Activated naive CD8-positive, alpha-beta T cell treated with anti-CD3 and anti-CD28 coated beads for 36 hours (primary cell): Measurements from ENCODE around the gene MC5R. TPM values are rescaled to one million over a fixed set of nuclear protein-coding genes. Genes with fewer than 3 reads are reported as not detected.

Experiments used
- DNase-seq: peaks from one replicate; pipeline ENCODE4 v3.0.0; 2021
- H3K27ac Mint-ChIP-seq: one replicate; pipeline ENCODE4 v1.8.0; 2022; ENCODE audit warnings: mild to moderate bottlenecking, moderate library complexity, mixed read lengths
- H3K27me3 Mint-ChIP-seq: one replicate; pipeline ENCODE4 v1.8.0; 2022; ENCODE audit warnings: mild to moderate bottlenecking, mixed read lengths
- H3K36me3 Mint-ChIP-seq: one replicate; pipeline ENCODE4 v1.8.0; 2021; ENCODE audit warnings: mild to moderate bottlenecking, mixed read lengths
- H3K4me1 Mint-ChIP-seq: one replicate; pipeline ENCODE4 v1.8.0; 2021; ENCODE audit warnings: mixed read lengths
- H3K4me3 Mint-ChIP-seq: one replicate; pipeline ENCODE4 v1.8.0; 2022; ENCODE audit warnings: mild to moderate bottlenecking, moderate library complexity, mixed read lengths
- H3K9me3 Mint-ChIP-seq: one replicate; pipeline ENCODE4 v1.8.0; 2022; ENCODE audit warnings: mixed read lengths
- total RNA-seq, 2 experiments: library from RNA; stranded (reverse); gene quantifications; one replicate each; pipeline ENCODE4 v1.2.3, GENCODE V29; 2021

The MC5R gene
- not detected for total RNA-seq

GRCh38 chr18:13823707-13824395, at the start of gene MC5R:
Gene MC5R (plus strand): TSS chr18:13824149. CDS start chr18:13825766, 1,617 bp downstream.
- peak; percentile 83 for DNase-seq
- H3K27me3 Mint-ChIP-seq, result peaks cover 35% of the 10 kb centered on the region
- no peaks in the 10 kb centered on the region for H3K36me3 Mint-ChIP-seq
- peaks cover 3% of the 10 kb centered on the region for H3K4me1 Mint-ChIP-seq
- no peaks in the 10 kb centered on the region for H3K9me3 Mint-ChIP-seq
- H3K27ac Mint-ChIP-seq, result no peak within 1 kb of the TSS
- H3K4me3 Mint-ChIP-seq, result no peak within 1 kb of the TSS

- no peak overlapping the region for H3K27ac Mint-ChIP-seq
- no peaks in the 10 kb centered on the region for H3K4me1 Mint-ChIP-seq
- peaks cover 2% of the 10 kb centered on the region for H3K36me3 Mint-ChIP-seq
Observed at GRCh38 chr18:13775058-13775457, 48.9 kb upstream of the MC5R start.

GRCh38 chr18:13791181-13791580, 32.8 kb upstream of the MC5R start:
- Mint-ChIP-seq H3K36me3 (no peaks in the 10 kb centered on the region), H3K4me1 (no peaks in the 10 kb centered on the region), H3K27me3 (peaks cover 15% of the 10 kb centered on the region), H3K4me3 (no peak overlapping the region), H3K27ac (no peak overlapping the region), H3K9me3 (peaks cover 2% of the 10 kb centered on the region)
- no peak for DNase-seq

More at GRCh38 chr18:13775058-13775457, 48.9 kb upstream of the MC5R start:
- Mint-ChIP-seq H3K4me3 (no peak overlapping the region), H3K27me3 (peaks cover 11% of the 10 kb centered on the region), H3K9me3 (peaks cover 11% of the 10 kb centered on the region)
- no peak for DNase-seq

DNA sequence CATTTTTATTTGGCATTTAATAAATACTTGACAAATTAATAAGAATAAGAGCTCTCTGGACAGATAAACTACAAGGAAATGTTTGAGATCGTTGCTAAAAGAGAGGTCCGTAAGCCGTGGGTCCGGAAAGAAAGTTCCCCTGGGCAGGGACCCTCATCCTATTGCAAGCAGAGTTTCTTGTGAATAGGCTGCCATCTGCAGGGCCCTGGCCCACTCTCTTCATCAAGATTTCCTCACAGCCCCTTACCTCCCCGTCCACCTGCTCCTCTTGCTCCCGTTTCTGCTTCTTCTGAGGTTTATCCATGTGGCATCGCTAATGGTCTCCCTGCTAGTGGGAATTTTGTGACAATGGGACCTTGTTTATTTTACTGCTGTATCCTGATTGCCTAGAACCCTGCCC, 30.1 kb upstream of the MC5R start:
- Mint-ChIP-seq H3K4me3 (no peak overlapping the region), H3K27me3 (peaks cover 36% of the 10 kb centered on the region), H3K36me3 (no peaks in the 10 kb centered on the region), H3K4me1 (no peaks in the 10 kb centered on the region), H3K9me3 (no peaks in the 10 kb centered on the region), H3K27ac (no peak overlapping the region)
- no peak for DNase-seq

- Mint-ChIP-seq H3K36me3 (no peaks in the 10 kb centered on the region), H3K27me3 (peaks cover 59% of the 10 kb centered on the region), H3K4me1 (peaks cover 6% of the 10 kb centered on the region), H3K9me3 (no peaks in the 10 kb centered on the region), H3K27ac (no peak overlapping the region), H3K4me3 (no peak overlapping the region)
- no peak for DNase-seq
Observed at GRCh38 chr18:13796515-13796914, 27.4 kb upstream of the MC5R start.

- Mint-ChIP-seq H3K27ac (no peak overlapping the region), H3K27me3 (peaks cover 62% of the 10 kb centered on the region), H3K36me3 (no peaks in the 10 kb centered on the region), H3K4me3 (no peak overlapping the region), H3K9me3 (no peaks in the 10 kb centered on the region), H3K4me1 (peaks cover 6% of the 10 kb centered on the region)
- DNase-seq, result no peak
Observed at GRCh38 chr18:13797157-13797611, 26.8 kb upstream of the MC5R start.

DNA sequence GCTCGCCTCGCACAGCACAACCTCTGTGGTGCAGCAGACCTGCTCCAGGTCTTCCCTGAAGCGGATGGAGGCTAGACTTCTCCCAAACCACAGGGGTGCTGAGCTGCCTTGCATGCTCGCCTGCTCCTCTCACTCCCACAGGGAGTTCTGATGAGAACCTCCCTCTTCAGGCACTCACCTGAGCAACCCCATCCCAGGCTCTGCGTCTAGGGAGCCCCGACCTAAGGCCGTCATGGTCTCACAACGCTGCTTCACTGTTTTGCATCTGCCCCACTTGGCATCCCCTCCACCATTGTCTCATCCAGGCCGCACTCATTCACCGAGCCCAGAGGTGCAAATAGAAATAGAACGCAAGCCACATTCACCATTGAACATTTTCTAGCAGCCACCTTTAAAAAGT, 24.6 kb upstream of the MC5R start:
- Mint-ChIP-seq H3K36me3 (no peaks in the 10 kb centered on the region), H3K27ac (no peak overlapping the region), H3K9me3 (no peaks in the 10 kb centered on the region), H3K4me3 (no peak overlapping the region), H3K4me1 (peaks cover 6% of the 10 kb centered on the region), H3K27me3 (peaks cover 71% of the 10 kb centered on the region)
- no peak for DNase-seq

- no peaks in the 10 kb centered on the region for H3K36me3 Mint-ChIP-seq
- no peaks in the 10 kb centered on the region for H3K9me3 Mint-ChIP-seq
- H3K27ac Mint-ChIP-seq, result no peak overlapping the region
- H3K4me1 Mint-ChIP-seq, result peaks cover 6% of the 10 kb centered on the region
- peaks cover 75% of the 10 kb centered on the region for H3K27me3 Mint-ChIP-seq
- DNase-seq, result peak; percentile 64
- no peak overlapping the region for H3K4me3 Mint-ChIP-seq
Observed at GRCh38 chr18:13800505-13801259, 23.3 kb upstream of the MC5R start.

DNA sequence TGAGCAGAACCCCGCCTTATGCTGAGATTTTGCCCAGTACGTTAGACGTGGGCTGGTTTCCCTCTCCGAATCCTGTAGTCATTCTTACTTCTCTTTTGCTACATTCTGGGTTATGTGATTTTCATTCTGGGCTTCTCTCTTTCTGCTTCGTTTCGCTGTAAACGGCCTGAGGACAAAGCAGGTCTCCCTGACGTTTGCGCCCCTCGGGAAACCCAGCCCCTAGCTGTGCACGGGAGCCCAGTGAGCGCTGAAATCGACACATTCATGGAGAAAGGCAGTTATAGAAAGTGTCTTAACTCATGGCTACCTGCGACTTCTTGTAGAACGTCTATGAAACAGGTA, 22.7 kb upstream of the MC5R start:
- no peak for DNase-seq
- H3K27me3 Mint-ChIP-seq, result peaks cover 70% of the 10 kb centered on the region
- H3K27ac Mint-ChIP-seq, result no peak overlapping the region
- no peak overlapping the region for H3K4me3 Mint-ChIP-seq
- no peaks in the 10 kb centered on the region for H3K9me3 Mint-ChIP-seq
- H3K4me1 Mint-ChIP-seq, result peaks cover 6% of the 10 kb centered on the region
- H3K36me3 Mint-ChIP-seq, result no peaks in the 10 kb centered on the region

DNA sequence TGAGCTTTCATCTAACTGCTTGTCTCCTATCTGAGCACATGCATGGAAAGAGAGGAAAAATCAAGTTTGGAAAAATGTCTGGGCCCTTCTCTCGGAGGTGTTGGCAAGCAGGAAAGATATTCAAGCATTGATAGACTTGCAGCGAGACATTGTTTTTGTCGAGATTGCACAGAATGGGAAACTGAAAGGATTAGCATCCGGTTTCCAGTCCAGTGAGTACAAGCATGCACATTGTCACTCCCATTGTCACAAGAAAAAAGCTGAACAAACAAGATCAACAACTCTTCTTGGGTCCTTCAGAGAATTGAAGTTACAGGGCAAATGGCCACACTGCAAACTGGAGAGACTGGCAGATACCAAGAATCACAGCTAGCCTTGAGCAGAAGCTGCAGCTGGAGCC, 19.6 kb upstream of the MC5R start:
- Mint-ChIP-seq H3K27ac (no peak overlapping the region), H3K36me3 (no peaks in the 10 kb centered on the region), H3K9me3 (no peaks in the 10 kb centered on the region), H3K4me1 (peaks cover 6% of the 10 kb centered on the region), H3K4me3 (no peak overlapping the region), H3K27me3 (peaks cover 43% of the 10 kb centered on the region)
- DNase-seq, result no peak

DNA sequence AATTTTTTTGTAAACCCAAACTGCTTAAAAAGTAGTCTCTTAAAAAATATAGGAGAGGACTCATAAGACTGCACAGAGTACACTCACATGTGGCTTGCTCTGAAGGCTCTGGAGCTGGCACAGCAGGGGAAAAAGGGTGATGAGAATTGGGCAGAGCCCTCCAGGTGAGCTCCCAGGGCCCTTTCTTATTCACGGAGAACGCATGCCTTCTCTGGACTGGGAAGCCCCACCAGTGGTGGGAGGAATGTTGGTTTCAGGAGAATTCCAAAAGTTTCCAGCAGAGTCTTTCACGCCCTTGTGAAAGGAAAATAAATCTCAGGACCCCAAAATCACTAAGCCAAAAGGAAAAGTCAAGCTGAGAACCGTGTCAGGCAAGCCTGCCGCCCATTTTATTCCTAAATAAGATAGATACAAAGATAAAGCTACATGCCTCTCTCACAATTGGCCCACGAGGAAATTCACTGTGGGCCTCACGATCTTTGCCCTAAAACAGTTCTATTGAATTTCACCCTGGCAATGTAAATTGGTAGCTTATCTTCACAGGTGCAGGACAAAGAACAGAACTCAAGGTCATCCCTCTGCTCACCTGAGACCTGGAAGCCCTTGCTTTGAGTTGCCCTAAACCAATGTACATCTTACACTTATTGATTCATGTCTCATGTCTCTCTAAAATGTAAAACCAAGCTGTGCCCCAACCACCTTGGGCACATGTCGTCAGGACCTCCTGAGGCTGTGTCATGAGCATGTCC, 15.5 kb upstream of the MC5R start:
- Mint-ChIP-seq H3K27me3 (peaks cover 18% of the 10 kb centered on the region), H3K27ac (no peak overlapping the region), H3K9me3 (no peaks in the 10 kb centered on the region), H3K4me3 (no peak overlapping the region), H3K36me3 (no peaks in the 10 kb centered on the region), H3K4me1 (no peaks in the 10 kb centered on the region)
- no peak for DNase-seq

DNA sequence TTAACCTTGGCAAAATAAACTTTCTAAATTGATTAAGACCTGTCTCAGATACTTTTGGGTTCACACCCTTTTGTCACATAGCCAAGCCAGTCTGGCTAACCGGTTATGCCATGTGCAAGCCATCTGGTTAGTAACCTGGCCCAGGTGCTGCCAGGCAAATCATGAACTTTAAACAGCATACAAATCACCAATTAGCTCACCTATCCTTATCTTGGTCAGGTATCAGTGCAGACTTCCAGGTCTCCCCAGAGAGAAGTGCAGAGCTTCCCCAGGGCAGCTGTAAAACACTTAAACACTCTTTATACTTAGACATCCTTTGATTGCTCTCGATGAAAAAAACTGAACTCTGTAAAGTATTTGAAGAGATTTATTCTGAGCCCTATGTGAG, 14.9 kb upstream of the MC5R start:
- DNase-seq, result no peak
- Mint-ChIP-seq H3K27ac (no peak overlapping the region), H3K27me3 (peaks cover 16% of the 10 kb centered on the region)

GRCh38 chr18:13809531-13810255, 14.3 kb upstream of the MC5R start:
- Mint-ChIP-seq H3K4me3 (no peak overlapping the region), H3K36me3 (no peaks in the 10 kb centered on the region), H3K9me3 (no peaks in the 10 kb centered on the region), H3K27ac (no peak overlapping the region), H3K4me1 (no peaks in the 10 kb centered on the region), H3K27me3 (peaks cover 10% of the 10 kb centered on the region)
- DNase-seq, result no peak

More for the DNA sequence above, 14.9 kb upstream of the MC5R start:
- Mint-ChIP-seq H3K36me3 (no peaks in the 10 kb centered on the region), H3K9me3 (no peaks in the 10 kb centered on the region), H3K4me1 (no peaks in the 10 kb centered on the region), H3K4me3 (no peak overlapping the region)

- no peaks in the 10 kb centered on the region for H3K4me1 Mint-ChIP-seq
- peaks cover 7% of the 10 kb centered on the region for H3K27me3 Mint-ChIP-seq
- H3K27ac Mint-ChIP-seq, result no peak overlapping the region
- no peak overlapping the region for H3K4me3 Mint-ChIP-seq
- no peaks in the 10 kb centered on the region for H3K9me3 Mint-ChIP-seq
- no peaks in the 10 kb centered on the region for H3K36me3 Mint-ChIP-seq
- DNase-seq, result no peak
Observed at GRCh38 chr18:13810950-13811485, 12.9 kb upstream of the MC5R start.
